Mesodermal cell (in vitro differentiated cells): ENCODE data around the gene RUNX2.

Experiments used
- H3K27ac ChIP-seq: 2 replicates; pipeline ENCODE4 v1.7.0; 2013; ENCODE audit warnings: mild to moderate bottlenecking, low read depth, low read length, moderate library complexity; ENCODE audit not compliant: severe bottlenecking
- H3K36me3 ChIP-seq: 2 replicates; pipeline ENCODE4 v1.7.1; 2013; ENCODE audit warnings: mild to moderate bottlenecking, low read length, moderate library complexity; ENCODE audit not compliant: control insufficient read depth, insufficient read depth
- H3K4me1 ChIP-seq: one replicate; pipeline ENCODE4 v1.7.1; 2013; ENCODE audit warnings: mild to moderate bottlenecking, low read length; ENCODE audit not compliant: insufficient read depth, control insufficient read depth, poor library complexity, severe bottlenecking
- H3K4me3 ChIP-seq: 2 replicates; pipeline ENCODE4 v1.7.0; 2013; ENCODE audit warnings: low read length, control low read depth, mild to moderate bottlenecking; ENCODE audit not compliant: insufficient read depth, poor library complexity, severe bottlenecking; ENCODE audit errors: extremely low read depth
- H3K9me3 ChIP-seq: 2 replicates; pipeline ENCODE4 v1.7.1; 2013; ENCODE audit warnings: mild to moderate bottlenecking, low read length, moderate library complexity; ENCODE audit not compliant: control insufficient read depth
- WGBS, 2 experiments: methylation state at CpG; one replicate each; pipeline ENCODE4 v1.1.5; 2013; ENCODE audit warnings: missing lambda C conversion rate in 2 of 2; ENCODE audit not compliant: insufficient coverage in 2 of 2; 5-methylcytosine and 5-hydroxymethylcytosine counted together

RUNX2 gene

DNA sequence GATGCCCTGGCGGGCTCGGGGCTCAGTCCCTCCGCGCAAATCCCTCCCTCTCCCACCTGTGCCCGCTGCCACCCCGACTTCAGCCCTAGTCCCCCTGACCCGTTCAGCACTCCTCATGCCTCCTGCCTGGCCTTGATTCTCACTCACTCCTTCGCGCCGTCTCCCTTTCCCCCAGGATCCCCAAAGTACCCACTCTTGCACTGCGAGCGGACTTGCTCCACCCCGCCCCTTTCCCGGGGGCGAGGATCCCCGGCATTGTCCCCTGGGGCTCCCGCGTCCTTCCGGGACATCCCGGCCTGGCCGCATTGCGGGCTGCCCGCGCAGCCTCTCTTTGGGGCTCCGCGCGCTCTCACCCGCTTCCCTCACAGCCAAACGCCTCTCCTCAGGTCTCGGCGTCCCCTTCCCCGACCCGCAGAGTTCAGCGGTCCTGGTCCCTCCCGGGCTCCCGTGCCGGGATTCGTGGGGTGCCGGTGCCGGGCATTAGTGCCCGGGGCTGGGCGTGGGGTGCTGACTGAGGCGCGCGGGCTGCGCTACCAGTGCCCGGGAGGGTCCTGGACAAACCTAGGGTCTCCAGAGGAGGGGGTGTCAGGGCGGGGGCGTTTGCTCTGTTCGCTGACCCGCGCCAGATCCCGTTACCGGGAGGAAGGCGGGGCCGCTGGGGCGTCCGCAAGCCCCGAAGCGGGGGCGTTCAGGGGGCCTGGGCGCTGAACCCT is 95.1 kb downstream of the RUNX2 start:
- no peak overlapping the region for H3K27ac ChIP-seq
- no peaks in the 10 kb centered on the region for H3K9me3 ChIP-seq
- no peaks in the 10 kb centered on the region for H3K36me3 ChIP-seq
- peak overlapping the region; percentile 75 for H3K4me3 ChIP-seq
- peaks cover 15% of the 10 kb centered on the region for H3K4me1 ChIP-seq
- 0 to 1% methylated on average over 37 to 49 of the region's 62 CpGs for WGBS, 2 experiments

DNA sequence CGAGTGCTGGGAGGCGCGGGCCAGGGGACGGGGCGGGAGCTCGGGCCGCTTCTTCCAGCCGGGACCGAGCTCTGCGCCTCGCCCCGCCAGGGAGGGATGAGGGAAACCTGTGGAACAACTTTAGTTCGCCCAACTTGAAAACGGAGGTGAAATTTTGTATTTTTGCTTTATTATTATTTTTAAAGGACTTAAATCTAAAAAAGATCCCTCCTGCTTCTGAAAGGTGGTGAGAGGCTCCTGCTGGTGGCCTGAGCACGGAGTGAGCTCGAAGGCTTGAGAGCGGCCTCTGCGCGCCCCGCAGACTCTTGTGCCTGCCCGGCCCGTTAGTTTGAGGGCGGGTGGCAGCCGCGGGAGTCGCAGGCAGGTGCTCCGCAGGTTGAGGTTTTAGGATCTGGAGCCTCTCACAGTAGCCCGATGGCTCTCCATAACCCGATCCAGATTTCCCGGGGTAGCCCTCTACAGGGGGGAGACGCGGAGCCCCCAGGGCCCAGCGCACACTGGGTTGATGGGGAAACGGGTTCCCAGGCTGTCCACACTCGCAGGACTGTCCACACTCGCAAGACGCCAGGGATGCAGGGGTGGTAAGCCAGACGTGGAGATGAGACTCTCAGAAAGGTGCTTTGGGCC is 95.8 kb downstream of the RUNX2 start:
- H3K9me3 ChIP-seq, result no peaks in the 10 kb centered on the region
- peak overlapping the region; percentile 75 for H3K4me3 ChIP-seq
- peaks cover 15% of the 10 kb centered on the region for H3K4me1 ChIP-seq
- H3K27ac ChIP-seq, result no peak overlapping the region
- no peaks in the 10 kb centered on the region for H3K36me3 ChIP-seq
- WGBS, 2 experiments, result 13 to 15% methylated on average over 23 to 27 of the region's 38 CpGs

DNA sequence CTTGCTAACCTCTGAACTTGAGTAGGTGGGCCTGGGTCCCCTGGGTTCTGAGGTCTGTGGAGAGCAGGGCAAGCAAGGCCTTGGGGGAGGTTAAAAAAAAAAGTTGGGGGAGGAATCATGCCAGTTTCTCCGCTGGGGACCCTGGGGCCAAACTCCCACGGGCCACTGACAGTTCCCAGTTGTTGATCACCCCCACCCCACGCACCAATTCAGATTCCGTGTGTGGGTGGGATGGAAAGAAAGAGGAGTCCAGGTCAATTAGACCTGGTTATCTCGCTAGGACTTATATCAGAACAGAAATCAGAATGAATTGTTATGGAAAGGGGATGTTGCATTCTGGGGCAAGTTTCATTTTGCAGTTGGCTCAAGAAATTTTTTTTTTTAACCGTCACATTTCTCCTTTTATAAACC is 96.3 kb downstream of the RUNX2 start:
- peak overlapping the region; percentile 75 for H3K4me3 ChIP-seq

DNA sequence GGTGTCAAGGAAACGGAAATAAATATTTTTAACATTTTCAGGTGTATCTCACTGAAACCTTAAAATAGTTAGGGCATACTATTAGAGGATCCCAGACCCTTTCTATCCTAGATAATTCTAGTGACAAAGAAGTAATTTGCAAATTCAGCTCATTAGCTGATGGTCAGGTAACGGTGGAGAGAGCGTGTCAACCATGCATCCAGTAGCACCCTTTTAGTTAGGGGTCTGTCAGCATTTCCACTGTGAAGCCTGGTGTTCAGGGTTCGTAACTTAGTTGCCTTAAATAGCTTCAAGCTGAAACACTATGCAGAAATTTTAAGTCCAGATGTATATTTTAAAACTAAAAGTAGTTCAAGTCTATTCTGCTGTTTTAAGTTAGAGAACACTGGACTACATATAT is 98.1 kb downstream of the RUNX2 start:
- Histone ChIP-seq H3K27ac (no peak overlapping the region), H3K4me3 (no peak overlapping the region), H3K9me3 (no peaks in the 10 kb centered on the region), H3K4me1 (no peaks in the 10 kb centered on the region), H3K36me3 (peaks cover 2% of the 10 kb centered on the region)
- 83 to 87% methylated on average over 2 to 3 of the region's 4 CpGs for WGBS, 2 experiments

More for the DNA sequence above, 96.3 kb downstream of the RUNX2 start:
- no peaks in the 10 kb centered on the region for H3K9me3 ChIP-seq
- no peak overlapping the region for H3K27ac ChIP-seq
- H3K4me1 ChIP-seq, result peaks cover 14% of the 10 kb centered on the region
- no peaks in the 10 kb centered on the region for H3K36me3 ChIP-seq
- 40% methylated on average over 1 of the region's 6 CpGs; no CpG with 5 or more reads in 1 of the 2 experiments for WGBS, 2 experiments

DNA sequence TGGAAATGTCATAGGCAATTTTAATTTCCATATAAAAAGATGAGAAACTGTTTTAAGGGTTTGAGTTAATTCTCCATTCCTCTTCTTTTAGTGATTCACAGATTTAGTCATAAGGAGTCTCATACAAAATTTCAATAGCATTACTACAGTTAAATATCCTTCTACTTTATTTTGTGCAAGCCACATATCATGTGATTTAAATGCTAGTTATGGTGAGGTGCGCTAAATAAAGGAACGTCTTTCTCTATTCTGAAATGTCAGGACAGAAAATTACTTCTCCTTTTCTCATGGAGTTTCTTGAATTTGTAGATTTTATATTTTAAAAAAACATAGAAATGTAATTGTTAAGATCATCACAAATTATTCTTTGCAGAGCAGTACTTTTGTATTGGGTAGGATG is 99.6 kb downstream of the RUNX2 start:
- Histone ChIP-seq H3K9me3 (no peaks in the 10 kb centered on the region), H3K4me1 (no peaks in the 10 kb centered on the region), H3K27ac (no peak overlapping the region), H3K4me3 (no peak overlapping the region), H3K36me3 (peaks cover 8% of the 10 kb centered on the region)
- no CpG with 5 or more reads among the region's 2 CpGs for WGBS, 2 experiments

DNA sequence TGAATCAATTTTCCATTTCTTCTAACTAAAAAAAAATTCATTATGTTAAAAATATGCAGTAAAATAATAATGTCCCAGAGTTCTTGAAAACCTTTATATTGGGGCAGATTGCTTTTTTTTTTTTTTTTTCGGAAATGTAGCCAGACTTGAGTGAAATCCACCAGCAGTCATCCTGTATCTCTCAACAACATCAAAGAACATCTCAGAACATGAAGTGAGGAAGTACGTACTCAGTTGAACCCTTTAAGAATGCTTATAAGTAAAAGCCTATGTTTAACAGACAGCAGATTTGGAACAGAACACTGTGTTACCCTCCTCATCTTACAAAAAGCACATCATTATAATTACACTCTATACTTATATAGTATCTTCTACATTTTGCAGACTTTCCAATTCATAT is 100.6 kb downstream of the RUNX2 start:
- Histone ChIP-seq H3K4me3 (no peak overlapping the region), H3K36me3 (peaks cover 8% of the 10 kb centered on the region), H3K4me1 (peaks cover 2% of the 10 kb centered on the region), H3K9me3 (no peaks in the 10 kb centered on the region), H3K27ac (no peak overlapping the region)
- WGBS, 2 experiments, result no CpG with 5 or more reads among the region's 2 CpGs

DNA sequence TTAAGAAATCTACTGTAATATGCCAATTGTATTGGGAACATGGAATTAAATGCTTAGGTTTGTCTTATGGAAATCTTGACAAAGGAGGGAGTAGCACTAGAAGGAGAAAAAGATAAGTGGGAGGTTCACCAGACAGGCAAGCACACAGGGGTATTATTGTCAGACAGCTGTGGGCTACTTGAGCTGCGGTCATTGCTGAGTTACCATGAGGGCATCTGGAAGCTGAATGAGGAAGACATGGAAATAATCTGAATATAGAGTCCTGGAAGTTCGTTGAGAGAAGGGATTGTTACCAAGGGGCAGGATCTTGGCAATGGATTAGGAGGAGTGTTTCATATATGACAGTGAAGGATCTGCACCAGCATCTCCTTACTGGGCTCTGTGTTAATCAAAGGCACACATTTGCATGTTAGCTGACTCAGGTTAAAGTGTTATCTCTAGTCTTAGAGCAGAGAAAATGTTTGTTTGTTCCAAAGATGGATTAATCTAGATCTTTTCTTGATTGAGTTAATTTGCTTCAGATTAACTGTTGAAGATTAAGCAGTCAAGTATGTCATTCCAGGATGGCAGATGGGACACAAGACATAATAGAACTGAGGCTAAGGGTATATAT is 102.6 kb downstream of the RUNX2 start:
- no peak overlapping the region for H3K4me3 ChIP-seq
- H3K36me3 ChIP-seq, result peaks cover 8% of the 10 kb centered on the region
- WGBS, 2 experiments, result 70 to 94% methylated on average over 2 of the region's 2 CpGs
- H3K4me1 ChIP-seq, result peaks cover 6% of the 10 kb centered on the region
- H3K27ac ChIP-seq, result no peak overlapping the region
- H3K9me3 ChIP-seq, result no peaks in the 10 kb centered on the region

DNA sequence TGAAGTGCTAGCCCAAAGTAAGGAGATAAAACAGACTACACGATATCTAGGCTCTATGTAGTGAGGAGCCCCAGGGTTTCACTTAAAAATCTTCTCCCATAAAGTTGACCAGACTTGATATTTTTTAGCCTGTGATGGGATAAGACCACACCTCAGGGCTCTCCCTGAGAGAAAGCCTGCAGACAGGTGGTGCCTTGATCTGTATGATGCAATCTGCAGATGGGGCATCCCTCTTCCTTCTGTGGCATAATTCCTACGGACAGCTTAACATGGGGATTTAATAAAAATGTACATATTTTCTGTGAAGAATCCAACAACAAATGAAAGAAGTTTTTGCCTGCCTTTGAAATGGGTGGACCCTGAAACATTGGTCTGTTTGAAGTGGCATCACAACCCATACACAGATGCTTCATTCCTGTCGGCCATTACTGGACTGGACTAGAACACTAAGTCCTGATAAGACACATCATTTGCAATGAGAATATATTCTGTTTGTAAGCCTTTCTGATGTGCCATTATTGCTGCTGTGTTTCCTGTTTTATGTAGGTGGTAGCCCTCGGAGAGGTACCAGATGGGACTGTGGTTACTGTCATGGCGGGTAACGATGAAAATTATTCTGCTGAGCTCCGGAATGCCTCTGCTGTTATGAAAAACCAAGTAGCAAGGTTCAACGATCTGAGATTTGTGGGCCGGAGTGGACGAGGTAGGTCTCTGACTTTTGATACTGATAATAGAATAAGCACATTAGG is 103.4 kb downstream of the RUNX2 start:
- peaks cover 8% of the 10 kb centered on the region for H3K36me3 ChIP-seq
- H3K27ac ChIP-seq, result no peak overlapping the region
- peaks cover 10% of the 10 kb centered on the region for H3K4me1 ChIP-seq
- H3K9me3 ChIP-seq, result no peaks in the 10 kb centered on the region
- no peak overlapping the region for H3K4me3 ChIP-seq
- 95 to 100% methylated on average over 2 to 3 of the region's 10 CpGs for WGBS, 2 experiments

DNA sequence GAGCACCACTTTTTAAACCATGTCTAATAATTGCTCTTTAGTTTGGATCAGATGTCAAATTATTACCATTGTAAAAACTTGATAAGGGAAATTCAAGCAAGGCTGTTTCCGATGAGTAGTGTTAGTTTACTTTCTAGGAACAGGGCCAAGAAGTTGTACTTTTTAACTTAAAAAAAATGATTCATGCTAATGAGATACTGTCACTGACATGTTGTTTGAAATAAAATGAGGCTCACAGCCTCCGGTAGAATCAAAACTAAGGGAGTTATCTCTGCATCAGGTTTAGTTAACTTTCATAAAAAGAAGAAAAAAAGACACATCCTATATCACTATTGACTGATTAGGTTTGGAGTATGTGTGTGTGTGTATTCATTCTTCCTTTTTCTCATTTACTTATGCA is 104.8 kb downstream of the RUNX2 start:
- H3K36me3 ChIP-seq, result peaks cover 14% of the 10 kb centered on the region
- no peak overlapping the region for H3K4me3 ChIP-seq
- H3K27ac ChIP-seq, result no peak overlapping the region
- no CpG with 5 or more reads among the region's 2 CpGs for WGBS, 2 experiments
- no peaks in the 10 kb centered on the region for H3K9me3 ChIP-seq
- H3K4me1 ChIP-seq, result peaks cover 25% of the 10 kb centered on the region

DNA sequence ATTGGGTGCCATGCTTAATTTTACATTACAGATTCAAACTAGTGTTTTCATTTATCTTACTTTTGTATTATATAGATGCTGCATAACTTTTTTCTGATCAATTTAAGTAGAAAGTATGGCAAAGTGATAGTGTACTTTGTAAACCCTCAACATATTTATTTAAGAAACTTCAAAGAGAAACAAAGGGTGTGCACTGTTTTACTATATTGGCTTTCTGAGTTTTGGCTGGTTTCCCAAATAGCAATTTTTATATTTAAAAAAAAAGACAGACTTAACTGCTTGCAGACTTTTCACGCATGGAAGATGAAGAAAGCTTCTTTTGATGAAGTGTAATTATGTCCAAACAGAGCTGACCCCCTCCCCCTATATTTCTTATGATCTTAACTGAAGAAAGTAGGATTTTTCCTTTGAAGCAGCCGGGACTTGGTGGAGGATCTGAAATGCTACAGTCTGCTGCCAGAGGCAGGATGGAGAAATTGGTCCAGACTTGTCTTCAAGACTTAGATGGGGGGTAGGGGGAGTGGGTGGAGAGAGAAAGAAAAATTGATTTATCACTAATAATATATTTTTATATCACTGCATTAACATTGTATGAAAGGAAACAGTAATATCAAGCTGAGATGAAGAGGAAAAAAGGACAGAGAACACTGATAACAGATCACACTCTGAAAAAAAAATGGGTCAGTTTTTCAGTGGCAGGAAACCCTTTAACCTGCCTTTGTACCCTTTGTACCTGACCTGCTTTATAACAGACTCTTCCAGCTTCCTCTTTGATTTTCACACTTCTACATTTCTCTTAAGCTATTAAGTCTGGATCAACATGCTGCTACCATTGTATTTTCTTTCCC is 105.6 kb downstream of the RUNX2 start:
- no peaks in the 10 kb centered on the region for H3K9me3 ChIP-seq
- H3K4me1 ChIP-seq, result peaks cover 33% of the 10 kb centered on the region
- 80 to 100% methylated on average over 1 of the region's 2 CpGs for WGBS, 2 experiments
- no peak overlapping the region for H3K27ac ChIP-seq
- no peak overlapping the region for H3K4me3 ChIP-seq
- H3K36me3 ChIP-seq, result peaks cover 21% of the 10 kb centered on the region
